HG03039 (cell line): ENCODE data around the gene MAFB.

Source experiments
- ATAC-seq: cut with Tn5 transposase; IDR thresholded peaks from one replicate; pipeline ENCODE4 v1.9.1; 2021; ENCODE audit warnings: mild to moderate bottlenecking, moderate library complexity; ENCODE audit not compliant: unreplicated experiment

Gene MAFB

GRCh38 chr20:40635971-40636370 lies 53.1 kb downstream of the MAFB start:
- no peak for ATAC-seq
